SIG-M5 (cell line): ENCODE data around the gene DSCAML1.
"Not testable (repeated sequence)": the region's sequence is repeated elsewhere in the genome, so short reads cannot be mapped to it uniquely, and the experiment has no call there.

ENCODE experiments used
- DNase-seq: peaks from one replicate; lab custom pipeline; 2025; lab: John Stamatoyannopoulos, UW

DSCAML1 gene

GRCh38 chr11:117421476-117421875 lies 375.5 kb downstream of the DSCAML1 start:
- DNase-seq, result no peak

DNA sequence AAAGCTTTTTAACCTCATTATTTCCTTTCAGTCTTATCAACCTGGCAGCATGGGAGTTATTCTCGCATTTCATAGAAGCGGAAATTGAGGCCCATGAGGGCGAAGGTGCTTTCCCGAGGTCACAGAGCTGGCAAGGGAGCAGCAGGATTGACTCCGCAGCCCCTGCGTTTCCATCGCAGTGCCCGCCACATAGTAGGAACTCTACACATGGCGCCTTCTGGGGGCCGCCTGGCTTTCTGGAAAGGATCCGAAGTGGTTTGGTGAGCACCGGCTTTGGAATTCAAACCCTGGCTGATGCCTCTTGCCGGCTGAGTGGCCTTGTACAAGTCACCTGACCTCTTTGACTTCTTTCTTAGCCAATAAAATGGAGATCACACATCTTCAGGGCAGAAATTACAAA lies 376.0 kb downstream of the DSCAML1 start:
- no peak for DNase-seq

DNA sequence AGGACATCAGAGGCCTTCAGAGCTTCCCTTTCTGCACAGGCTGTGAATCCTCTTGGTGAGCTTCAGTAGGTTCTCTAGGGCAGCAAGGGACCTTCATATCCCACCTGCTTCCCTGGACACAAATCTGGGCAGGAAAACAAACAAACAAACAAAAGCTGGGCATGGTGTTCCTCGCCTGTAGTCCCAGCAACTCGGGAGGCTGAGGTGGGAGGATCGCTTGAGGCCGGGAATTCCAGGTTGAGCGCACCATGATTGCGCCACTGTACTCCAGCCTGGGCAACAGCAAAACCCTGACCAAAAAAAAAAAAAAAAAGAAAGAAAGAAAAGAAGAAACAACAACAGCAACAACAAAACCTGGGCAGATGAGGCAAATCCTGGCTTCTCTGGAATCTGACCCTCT lies 376.4 kb downstream of the DSCAML1 start:
- no peak for DNase-seq

DNA sequence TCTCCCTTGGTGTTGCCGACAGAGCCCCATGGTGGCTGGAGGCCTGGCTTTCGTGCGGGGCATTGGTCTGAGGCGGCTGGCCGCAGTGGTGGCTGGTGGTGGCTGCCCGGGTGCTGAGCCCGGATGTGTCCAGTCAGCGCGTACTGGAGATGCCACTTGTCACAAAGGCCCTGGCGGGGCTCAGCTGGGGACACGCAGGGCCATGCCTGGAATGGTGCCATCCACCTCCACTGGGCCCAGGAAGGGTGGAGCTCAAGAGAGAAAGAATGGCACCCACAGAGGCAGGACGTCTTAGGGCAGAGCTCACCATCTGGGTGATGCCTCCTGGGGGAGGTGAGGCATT lies 376.9 kb downstream of the DSCAML1 start:
- DNase-seq, result no peak

DNA sequence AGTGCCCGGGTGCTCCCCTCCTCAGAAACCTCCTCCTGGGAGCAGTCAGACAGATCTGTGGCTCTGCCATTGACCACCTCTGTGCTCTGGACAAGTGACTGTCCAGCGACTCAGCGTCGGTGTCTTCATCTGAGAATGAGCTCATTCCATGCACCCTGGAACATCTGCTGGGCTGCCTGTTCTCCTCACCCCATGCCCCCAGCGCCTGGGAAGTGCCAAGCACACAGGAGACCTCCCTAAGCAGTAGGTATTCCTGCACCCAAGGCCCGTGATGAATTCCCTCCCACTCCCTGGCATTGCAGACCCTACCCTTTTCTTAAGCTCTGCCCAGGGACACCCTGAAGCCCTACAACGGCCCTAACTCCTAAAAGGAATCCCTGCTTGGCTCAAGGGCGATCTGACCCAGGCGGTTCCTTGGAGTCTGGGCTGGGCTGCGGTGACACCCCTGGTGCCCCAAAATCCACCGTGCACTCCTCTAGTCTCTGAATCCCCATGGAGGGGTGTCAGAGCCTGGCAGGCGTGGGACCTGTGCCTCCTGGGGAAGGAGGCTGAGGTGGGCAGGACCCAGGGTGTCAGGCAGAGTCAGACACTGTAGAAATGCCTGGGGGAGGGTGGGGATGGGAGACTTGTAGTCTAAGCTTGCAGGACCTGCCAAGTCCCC lies 377.4 kb downstream of the DSCAML1 start:
- DNase-seq, result no peak

GRCh38 chr11:117418737-117419481 lies 378.1 kb downstream of the DSCAML1 start:
- no peak for DNase-seq

GRCh38 chr11:117417856-117418255 lies 379.2 kb downstream of the DSCAML1 start:
- DNase-seq, result no peak

GRCh38 chr11:117417342-117417741 lies 379.7 kb downstream of the DSCAML1 start:
- DNase-seq, result no peak

DNA sequence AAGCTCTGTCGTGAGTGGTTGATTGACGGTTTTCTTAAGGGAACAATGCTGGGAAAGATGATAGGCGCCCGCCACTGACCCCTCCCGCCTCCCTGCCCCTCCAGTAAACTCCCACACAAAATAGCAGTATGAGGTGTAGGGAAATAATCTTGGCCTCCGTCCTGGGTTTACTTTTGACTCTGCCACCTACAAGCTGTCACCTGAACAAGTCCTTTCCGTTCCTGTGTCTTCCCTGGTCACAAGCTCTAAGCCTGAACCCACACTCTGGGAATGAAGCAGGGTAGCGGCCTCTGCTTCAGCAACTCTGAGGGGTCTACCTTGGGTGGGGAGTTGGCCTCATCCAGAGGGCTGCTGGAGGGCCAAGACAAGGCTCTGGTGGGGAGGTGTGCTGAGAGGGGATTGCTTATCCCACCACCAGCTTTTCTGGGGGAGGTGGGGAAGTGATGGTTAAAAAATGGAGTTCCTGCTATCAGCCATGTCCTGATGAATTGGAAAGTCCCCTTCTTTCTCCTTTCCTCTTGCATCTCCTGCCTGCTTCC lies 381.6 kb downstream of the DSCAML1 start:
- no peak for DNase-seq

- no peak for DNase-seq
Measured at GRCh38 chr11:117414724-117415123, 382.3 kb downstream of the DSCAML1 start.

DNA sequence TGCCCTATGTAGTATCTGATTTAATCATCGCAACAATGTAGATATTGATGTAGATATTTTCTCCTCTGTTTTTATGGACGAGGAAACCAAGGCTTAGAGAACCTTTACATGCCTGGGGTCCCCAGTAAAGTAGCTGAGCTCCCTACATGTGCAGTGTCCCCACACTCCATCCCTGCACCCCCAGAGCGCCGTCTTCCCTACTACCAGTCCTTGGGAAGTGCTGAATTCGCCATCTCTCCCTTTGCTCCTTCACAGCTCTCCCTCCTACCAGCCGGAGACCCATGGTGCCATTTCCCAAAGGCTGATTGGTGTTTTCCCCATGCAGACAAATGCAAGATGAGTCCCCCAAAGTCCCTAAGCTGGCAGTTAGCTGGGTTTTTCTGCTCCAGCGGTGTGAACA lies 383.4 kb downstream of the DSCAML1 start:
- no peak for DNase-seq

DNA sequence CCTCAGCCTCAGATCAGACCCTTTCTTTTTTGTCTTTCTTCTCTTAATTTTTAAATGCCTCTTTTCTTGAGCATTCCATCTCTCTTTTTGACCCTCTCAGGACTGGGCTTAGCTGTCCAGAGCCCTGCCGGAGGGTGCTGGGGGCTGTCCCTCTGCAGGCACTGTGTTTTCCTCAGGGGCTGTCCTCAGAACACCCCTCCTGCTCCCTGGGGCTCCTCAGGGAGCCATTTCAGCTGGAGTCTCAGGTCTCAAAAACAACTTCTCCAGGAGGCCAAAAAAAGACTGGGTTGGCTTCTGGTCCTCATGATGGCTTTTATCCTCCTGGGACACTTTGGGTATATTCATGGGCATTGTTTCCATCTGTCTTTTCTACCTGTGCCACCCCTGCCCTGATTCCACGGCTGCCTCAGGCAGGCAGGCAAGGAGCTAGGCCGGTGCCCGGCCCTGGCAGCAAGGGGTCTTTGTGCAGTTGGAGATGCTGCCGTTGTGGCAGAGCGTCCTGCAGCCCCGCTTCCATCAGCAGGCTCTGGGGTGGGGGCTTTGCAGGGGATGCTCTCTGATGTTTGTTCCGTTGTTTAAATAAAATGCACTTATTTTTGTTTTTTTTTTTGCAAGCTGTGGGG lies 384.3 kb downstream of the DSCAML1 start:
- no peak for DNase-seq

- DNase-seq, result no peak
Measured at GRCh38 chr11:117412176-117412575, 384.8 kb downstream of the DSCAML1 start.

DNA sequence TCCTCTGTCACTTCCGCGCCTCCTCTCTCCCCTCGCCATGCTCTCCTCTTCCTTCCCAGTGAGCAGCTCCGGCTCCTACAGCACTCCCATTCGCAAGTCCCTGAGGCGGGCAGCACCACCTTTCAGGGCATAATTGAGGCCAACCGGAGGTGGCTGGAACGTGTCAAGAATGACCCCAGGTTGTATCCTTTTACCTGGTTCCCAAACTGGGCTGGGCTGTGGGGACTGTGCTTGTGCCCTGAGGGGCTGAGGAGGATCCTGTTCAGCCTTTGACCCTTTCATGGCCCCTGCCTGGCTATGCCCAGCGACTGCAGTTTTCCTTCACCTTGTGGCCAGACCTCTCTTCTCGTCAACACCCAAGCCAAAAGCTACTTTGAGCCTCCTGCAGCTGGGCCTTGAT lies 385.3 kb downstream of the DSCAML1 start:
- DNase-seq, result no peak

DNA sequence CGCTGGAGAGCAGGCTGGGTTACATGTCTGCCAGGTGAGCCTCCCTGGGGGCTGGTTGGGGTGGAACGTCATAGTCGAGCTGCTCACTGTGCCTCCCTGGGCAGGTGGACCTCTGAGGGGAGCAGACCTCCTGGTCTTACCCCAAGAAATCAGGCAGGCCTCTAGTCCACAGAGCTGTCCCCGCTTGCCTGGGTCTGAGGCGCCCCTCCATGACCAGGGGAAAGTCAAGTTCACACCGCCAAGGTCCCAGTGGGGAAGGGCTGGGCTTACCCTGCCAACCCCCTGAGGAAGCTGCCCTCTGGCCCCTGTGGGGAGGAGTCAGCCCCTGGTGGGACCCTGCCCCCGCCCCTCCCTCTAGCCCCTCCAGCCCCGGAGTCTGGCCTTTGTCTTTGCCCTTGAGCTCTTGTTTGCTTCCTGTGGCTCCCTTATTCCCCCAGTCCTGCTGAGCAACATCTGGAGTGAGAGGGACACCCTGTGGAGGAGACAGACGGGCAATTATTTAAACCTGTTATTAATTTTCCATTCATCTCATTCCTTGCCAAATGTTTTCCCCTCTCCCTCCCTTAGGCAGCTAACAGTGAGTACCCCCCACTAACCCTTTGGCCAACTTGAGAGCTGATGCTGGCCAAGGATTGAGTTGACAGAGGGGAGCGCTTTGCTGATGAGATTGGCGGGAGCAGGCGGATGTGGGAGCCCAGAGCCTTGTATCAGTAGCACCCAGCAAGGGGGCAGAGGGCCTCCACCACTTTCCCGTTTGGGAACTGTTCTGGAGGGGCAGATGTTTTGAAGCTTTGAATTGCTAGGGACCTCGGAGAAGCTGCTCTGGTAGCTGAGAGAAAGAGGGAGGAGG lies 385.9 kb downstream of the DSCAML1 start:
- no peak for DNase-seq

DNA sequence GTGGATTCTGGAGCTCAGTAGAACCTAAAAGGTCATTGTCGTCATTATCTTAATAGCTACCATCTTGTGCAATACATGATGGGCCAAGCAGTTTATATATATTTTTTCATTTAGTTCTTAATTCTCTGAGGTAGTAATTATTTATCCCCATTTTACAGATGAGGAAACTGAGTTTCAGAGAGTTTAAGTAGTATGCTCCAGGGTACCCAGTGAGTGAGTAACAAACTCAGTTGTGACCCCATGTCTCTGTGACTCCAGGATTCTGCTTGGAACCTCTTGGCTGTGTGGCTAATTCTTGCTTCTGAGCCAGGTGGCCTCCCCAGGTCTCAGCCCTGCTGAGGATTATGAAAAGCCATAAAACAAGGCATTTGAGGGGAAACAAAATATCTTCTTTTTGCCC lies 386.8 kb downstream of the DSCAML1 start:
- no peak for DNase-seq

GRCh38 chr11:117409511-117409910 lies 387.5 kb downstream of the DSCAML1 start:
- no peak for DNase-seq

GRCh38 chr11:117408356-117408755 lies 388.7 kb downstream of the DSCAML1 start:
- DNase-seq, result no peak

DNA sequence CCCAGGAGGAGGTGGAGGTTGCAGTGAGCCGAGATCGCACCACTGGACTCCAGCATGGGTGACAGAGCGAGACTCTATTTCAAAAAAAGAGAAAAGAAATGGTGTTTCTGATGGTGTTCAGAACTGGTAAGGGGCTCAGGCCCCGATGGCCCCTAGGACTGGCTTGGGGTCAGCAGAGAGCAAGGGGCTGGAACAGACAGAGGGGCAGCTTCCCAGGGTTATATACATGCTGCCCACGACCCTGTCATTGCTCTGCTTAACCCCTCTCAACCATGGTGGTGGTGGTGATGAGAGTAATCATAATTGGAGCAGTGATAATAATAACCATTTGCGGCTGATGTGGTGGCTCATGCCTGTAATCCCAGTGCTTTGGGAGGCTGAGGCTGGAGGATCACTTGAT lies 390.0 kb downstream of the DSCAML1 start:
- no peak for DNase-seq

GRCh38 chr11:117405898-117406297 lies 391.1 kb downstream of the DSCAML1 start:
- DNase-seq, result not testable (repeated sequence)

- not testable (repeated sequence) for DNase-seq
Measured at GRCh38 chr11:117399100-117399840, 397.7 kb downstream of the DSCAML1 start.
